ENCODE results near the gene SIAH3. TPM values are rescaled to one million over a fixed set of nuclear protein-coding genes. Genes with fewer than 3 reads are reported as not detected.
A peak's percentile ranks its signal among the peaks of the same experiment; 100 is the strongest.

The SIAH3 gene, protein sequence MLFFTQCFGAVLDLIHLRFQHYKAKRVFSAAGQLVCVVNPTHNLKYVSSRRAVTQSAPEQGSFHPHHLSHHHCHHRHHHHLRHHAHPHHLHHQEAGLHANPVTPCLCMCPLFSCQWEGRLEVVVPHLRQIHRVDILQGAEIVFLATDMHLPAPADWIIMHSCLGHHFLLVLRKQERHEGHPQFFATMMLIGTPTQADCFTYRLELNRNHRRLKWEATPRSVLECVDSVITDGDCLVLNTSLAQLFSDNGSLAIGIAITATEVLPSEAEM
- under 1 TPM; 0.25 to 0.38 TPM for total RNA-seq

- Mint-ChIP-seq H3K9me3 (peaks cover 1 to 6% of the 10 kb centered on the region in 2 donors), H3K36me3 (ENCODE audit: insufficient read depth in 2 of 2) (peaks cover 0 to 3% of the 10 kb centered on the region in 2 donors), H3K27ac (peak within 1 kb of the TSS; percentile 44), H3K4me3 (peak within 1 kb of the TSS; percentile 93 to 95), H3K27me3 (ENCODE audit: low read depth) (peaks cover 17% of the 10 kb centered on the region), H3K4me1 (ENCODE audit: low read depth) (peaks cover 51% of the 10 kb centered on the region)
- ATAC-seq (replicated peaks in 1 of 2) (peak; percentile 56 to 68), DNase-seq (peak; percentile 18 to 23)
Measured at GRCh38 chr13:45851171-45851921, at the start of gene SIAH3. Gene SIAH3, minus strand, starts transcription at chr13:45851753. Its CDS starts 124 bp downstream, at chr13:45851629.

DNA sequence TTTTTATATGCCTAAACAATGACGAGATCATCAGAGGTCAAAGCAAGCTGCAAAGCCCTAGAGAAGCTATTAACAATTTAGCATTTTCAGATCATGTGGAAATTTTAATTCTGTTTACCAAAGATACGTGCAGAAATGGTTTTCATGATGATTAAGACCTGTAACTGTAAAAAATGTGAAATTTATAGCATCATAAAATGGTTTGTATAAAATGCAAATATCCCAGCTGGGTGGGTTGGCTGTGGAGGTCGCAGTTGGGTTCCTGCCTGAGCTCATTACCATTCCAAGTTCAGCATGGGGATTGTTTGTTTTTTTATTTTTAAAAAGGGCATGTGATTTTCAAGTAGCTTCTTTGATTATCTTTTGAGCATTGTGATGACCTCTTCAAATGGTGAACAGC lies 47.9 kb upstream of the SIAH3 start:
- DNase-seq (no peak), ATAC-seq (replicated peaks in 1 of 2) (no peak)
- Mint-ChIP-seq H3K36me3 (ENCODE audit: insufficient read depth in 2 of 2) (no peaks in the 10 kb centered on the region), H3K27ac (no peak overlapping the region), H3K9me3 (no peaks in the 10 kb centered on the region), H3K4me3 (no peak overlapping the region), H3K4me1 (ENCODE audit: low read depth) (no peaks in the 10 kb centered on the region), H3K27me3 (ENCODE audit: low read depth) (no peaks in the 10 kb centered on the region)

GRCh38 chr13:45897562-45897961 lies 46.0 kb upstream of the SIAH3 start:
- no peak overlapping the region for H3K27ac Mint-ChIP-seq
- no peak for ATAC-seq (replicated peaks in 1 of 2)
- no peak overlapping the region for H3K4me3 Mint-ChIP-seq
- no peaks in the 10 kb centered on the region for H3K4me1 Mint-ChIP-seq (ENCODE audit: low read depth)
- H3K27me3 Mint-ChIP-seq (ENCODE audit: low read depth), result no peaks in the 10 kb centered on the region
- DNase-seq, result no peak
- H3K36me3 Mint-ChIP-seq (ENCODE audit: insufficient read depth in 2 of 2), result no peaks in the 10 kb centered on the region
- no peaks in the 10 kb centered on the region for H3K9me3 Mint-ChIP-seq

- no peaks in the 10 kb centered on the region for H3K36me3 Mint-ChIP-seq (ENCODE audit: insufficient read depth in 2 of 2)
- no peak overlapping the region for H3K27ac Mint-ChIP-seq
- no peaks in the 10 kb centered on the region for H3K27me3 Mint-ChIP-seq (ENCODE audit: low read depth)
- DNase-seq, result no peak
- no peaks in the 10 kb centered on the region for H3K9me3 Mint-ChIP-seq
- no peak for ATAC-seq (replicated peaks in 1 of 2)
- no peak overlapping the region for H3K4me3 Mint-ChIP-seq
- H3K4me1 Mint-ChIP-seq (ENCODE audit: low read depth), result no peaks in the 10 kb centered on the region
Measured at GRCh38 chr13:45896285-45896684, 44.7 kb upstream of the SIAH3 start.

DNA sequence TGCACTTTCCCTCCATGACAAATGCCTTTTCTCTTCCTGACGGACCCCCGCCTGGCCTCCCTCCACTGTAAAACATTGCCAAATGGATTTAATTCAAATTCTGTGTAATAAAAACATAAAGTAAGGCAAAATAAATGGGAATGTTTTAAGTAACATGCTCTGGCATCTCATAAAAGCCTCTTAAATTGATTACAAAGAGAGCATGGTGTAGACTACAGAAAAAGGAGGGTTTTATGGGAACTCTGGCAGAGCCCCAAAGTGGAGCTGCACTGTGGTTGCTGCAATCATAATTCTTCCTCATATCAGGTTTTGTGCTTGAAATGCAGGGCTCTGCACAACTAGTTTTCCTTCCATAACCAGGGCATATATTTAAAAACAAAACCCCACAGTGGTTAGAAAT lies 44.3 kb upstream of the SIAH3 start:
- Mint-ChIP-seq H3K4me3 (no peak overlapping the region), H3K27ac (no peak overlapping the region), H3K4me1 (ENCODE audit: low read depth) (no peaks in the 10 kb centered on the region), H3K9me3 (no peaks in the 10 kb centered on the region), H3K27me3 (ENCODE audit: low read depth) (no peaks in the 10 kb centered on the region), H3K36me3 (ENCODE audit: insufficient read depth in 2 of 2) (no peaks in the 10 kb centered on the region)
- ATAC-seq (replicated peaks in 1 of 2) (no peak), DNase-seq (no peak)

DNA sequence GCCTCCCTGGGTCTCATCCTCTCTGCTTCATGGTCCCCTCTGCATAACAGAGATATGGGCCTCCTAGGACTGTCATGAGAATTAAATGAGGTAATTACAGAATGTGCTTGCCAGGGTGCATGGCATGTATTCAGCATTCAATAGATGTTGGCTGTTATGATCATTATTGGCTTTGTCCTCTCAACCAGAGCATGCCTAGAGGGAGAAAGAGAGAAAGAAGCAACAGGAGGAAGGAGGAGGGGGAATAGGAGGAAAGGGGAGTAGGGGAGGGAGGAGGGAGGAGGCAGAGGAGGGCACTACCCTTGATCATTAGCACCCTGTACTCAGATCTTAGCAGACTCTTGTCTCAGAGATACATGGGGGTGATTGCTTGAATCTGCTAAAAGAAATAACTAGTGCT lies 41.0 kb upstream of the SIAH3 start:
- H3K4me3 Mint-ChIP-seq, result no peak overlapping the region
- no peaks in the 10 kb centered on the region for H3K4me1 Mint-ChIP-seq (ENCODE audit: low read depth)
- no peaks in the 10 kb centered on the region for H3K36me3 Mint-ChIP-seq (ENCODE audit: insufficient read depth in 2 of 2)
- ATAC-seq (replicated peaks in 1 of 2) (no peak), DNase-seq (no peak)
- no peaks in the 10 kb centered on the region for H3K9me3 Mint-ChIP-seq
- no peaks in the 10 kb centered on the region for H3K27me3 Mint-ChIP-seq (ENCODE audit: low read depth)
- no peak overlapping the region for H3K27ac Mint-ChIP-seq

- no peak overlapping the region for H3K27ac Mint-ChIP-seq
- no peaks in the 10 kb centered on the region for H3K27me3 Mint-ChIP-seq (ENCODE audit: low read depth)
- no peaks in the 10 kb centered on the region for H3K9me3 Mint-ChIP-seq
- H3K36me3 Mint-ChIP-seq (ENCODE audit: insufficient read depth in 2 of 2), result no peaks in the 10 kb centered on the region
- no peaks in the 10 kb centered on the region for H3K4me1 Mint-ChIP-seq (ENCODE audit: low read depth)
- no peak for DNase-seq
- no peak for ATAC-seq (replicated peaks in 1 of 2)
- H3K4me3 Mint-ChIP-seq, result no peak overlapping the region
Measured at GRCh38 chr13:45889590-45890243, 38.2 kb upstream of the SIAH3 start.

DNA sequence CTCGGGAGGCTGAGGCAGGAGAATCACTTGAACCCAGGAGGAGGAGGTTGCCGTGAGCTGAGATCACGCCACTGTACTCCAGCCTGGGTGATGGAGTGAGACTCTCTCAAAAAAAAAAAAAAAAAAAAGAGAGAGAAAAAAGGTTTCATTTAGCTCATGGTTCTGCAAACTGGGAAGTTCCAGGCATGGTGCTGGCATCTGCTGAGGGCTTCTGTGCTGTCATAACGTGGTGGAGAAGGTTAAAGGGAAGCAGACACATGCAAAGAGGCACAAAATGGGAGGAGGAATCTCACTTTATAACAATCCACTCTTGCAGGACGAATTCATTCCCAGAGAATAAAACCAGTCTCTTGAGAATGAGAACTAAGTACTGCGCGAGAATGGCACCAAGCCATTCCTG lies 34.9 kb upstream of the SIAH3 start:
- Mint-ChIP-seq H3K27me3 (ENCODE audit: low read depth) (peaks cover 5% of the 10 kb centered on the region), H3K4me1 (ENCODE audit: low read depth) (no peaks in the 10 kb centered on the region), H3K27ac (no peak overlapping the region), H3K4me3 (no peak overlapping the region), H3K36me3 (ENCODE audit: insufficient read depth in 2 of 2) (no peaks in the 10 kb centered on the region), H3K9me3 (peaks cover 0 to 2% of the 10 kb centered on the region in 2 donors)
- ATAC-seq (replicated peaks in 1 of 2), result no peak
- no peak for DNase-seq

DNA sequence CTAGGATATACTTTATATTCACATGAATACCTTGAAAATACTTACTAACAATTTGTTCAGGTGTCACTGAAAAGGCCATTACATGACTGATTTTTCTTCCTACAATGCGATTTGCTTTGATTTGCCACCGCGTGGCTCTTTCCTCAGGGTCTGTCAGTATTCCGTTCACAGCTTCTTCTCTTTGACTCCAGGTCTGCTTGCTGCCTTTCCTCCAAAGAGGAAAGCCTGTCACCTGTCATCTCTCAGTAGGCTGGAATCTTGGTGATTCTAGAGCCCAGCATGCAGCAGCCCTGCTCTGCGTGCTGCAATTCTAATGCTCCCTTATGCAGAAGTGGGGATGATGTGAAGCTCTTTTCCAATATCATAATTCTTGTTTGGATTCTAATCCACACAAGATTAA lies 33.6 kb upstream of the SIAH3 start:
- peaks cover 0 to 2% of the 10 kb centered on the region in 2 donors for H3K9me3 Mint-ChIP-seq
- no peak overlapping the region for H3K4me3 Mint-ChIP-seq
- no peaks in the 10 kb centered on the region for H3K36me3 Mint-ChIP-seq (ENCODE audit: insufficient read depth in 2 of 2)
- DNase-seq (no peak), ATAC-seq (replicated peaks in 1 of 2) (no peak)
- no peaks in the 10 kb centered on the region for H3K4me1 Mint-ChIP-seq (ENCODE audit: low read depth)
- no peak overlapping the region for H3K27ac Mint-ChIP-seq
- peaks cover 5% of the 10 kb centered on the region for H3K27me3 Mint-ChIP-seq (ENCODE audit: low read depth)

DNA sequence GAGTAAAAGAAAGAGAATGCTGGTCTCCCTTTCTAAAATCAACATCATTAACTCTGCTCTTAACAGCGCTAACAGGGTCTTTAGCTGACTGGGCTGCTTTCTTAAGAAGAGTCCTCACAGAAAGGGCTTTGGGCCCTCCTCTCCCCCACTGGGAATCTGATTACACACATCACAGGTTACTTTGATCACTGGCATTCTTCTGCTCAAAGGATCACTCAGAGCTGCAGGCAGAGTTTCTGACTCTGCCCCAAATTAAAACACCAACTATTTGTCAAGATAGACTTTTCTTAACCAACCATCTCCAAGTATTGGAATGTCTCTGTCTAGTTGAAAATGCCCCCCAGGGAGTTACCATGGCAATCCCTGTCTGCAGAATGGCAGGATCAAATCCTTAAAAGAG lies 31.1 kb upstream of the SIAH3 start:
- no peaks in the 10 kb centered on the region for H3K4me1 Mint-ChIP-seq (ENCODE audit: low read depth)
- DNase-seq (no peak), ATAC-seq (replicated peaks in 1 of 2) (no peak)
- H3K9me3 Mint-ChIP-seq, result peaks cover 0 to 2% of the 10 kb centered on the region in 2 donors
- H3K27ac Mint-ChIP-seq, result no peak overlapping the region
- no peaks in the 10 kb centered on the region for H3K36me3 Mint-ChIP-seq (ENCODE audit: insufficient read depth in 2 of 2)
- H3K4me3 Mint-ChIP-seq, result no peak overlapping the region
- H3K27me3 Mint-ChIP-seq (ENCODE audit: low read depth), result peaks cover 5% of the 10 kb centered on the region

- no peaks in the 10 kb centered on the region for H3K4me1 Mint-ChIP-seq (ENCODE audit: low read depth)
Measured at GRCh38 chr13:45881353-45881752, 29.8 kb upstream of the SIAH3 start.

DNA sequence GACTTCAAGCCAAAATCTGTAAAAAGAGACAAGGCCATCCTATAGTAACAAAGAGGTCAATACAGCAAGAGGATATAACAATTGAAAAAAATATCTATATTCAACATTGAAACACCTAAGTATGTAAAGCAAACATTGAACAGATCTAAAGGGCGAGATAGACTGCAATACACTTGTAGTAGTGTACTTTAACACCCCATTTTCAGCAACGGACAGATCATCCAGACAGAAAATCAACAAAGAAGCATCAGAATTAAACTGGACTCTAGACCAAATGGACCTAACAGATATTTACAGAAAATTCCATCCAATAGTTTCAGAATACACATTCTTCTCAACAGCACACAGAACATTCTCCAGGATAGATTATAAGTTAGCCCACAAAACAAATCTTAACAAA lies 28.7 kb upstream of the SIAH3 start:
- Mint-ChIP-seq H3K36me3 (ENCODE audit: insufficient read depth in 2 of 2) (no peaks in the 10 kb centered on the region), H3K4me3 (no peak overlapping the region), H3K4me1 (ENCODE audit: low read depth) (no peaks in the 10 kb centered on the region), H3K9me3 (peaks cover 0 to 2% of the 10 kb centered on the region in 2 donors), H3K27me3 (ENCODE audit: low read depth) (peaks cover 5% of the 10 kb centered on the region), H3K27ac (no peak overlapping the region)
- ATAC-seq (replicated peaks in 1 of 2) (no peak), DNase-seq (no peak)

More at GRCh38 chr13:45881353-45881752, 29.8 kb upstream of the SIAH3 start:
- H3K27ac Mint-ChIP-seq, result no peak overlapping the region
- H3K4me3 Mint-ChIP-seq, result no peak overlapping the region
- ATAC-seq (replicated peaks in 1 of 2) (no peak), DNase-seq (no peak)
- peaks cover 5% of the 10 kb centered on the region for H3K27me3 Mint-ChIP-seq (ENCODE audit: low read depth)
- no peaks in the 10 kb centered on the region for H3K36me3 Mint-ChIP-seq (ENCODE audit: insufficient read depth in 2 of 2)
- H3K9me3 Mint-ChIP-seq, result peaks cover 0 to 2% of the 10 kb centered on the region in 2 donors

- no peaks in the 10 kb centered on the region for H3K4me1 Mint-ChIP-seq (ENCODE audit: low read depth)
- DNase-seq (no peak), ATAC-seq (replicated peaks in 1 of 2) (no peak)
- H3K4me3 Mint-ChIP-seq, result no peak overlapping the region
- H3K27me3 Mint-ChIP-seq (ENCODE audit: low read depth), result peaks cover 5% of the 10 kb centered on the region
- no peak overlapping the region for H3K27ac Mint-ChIP-seq
- H3K36me3 Mint-ChIP-seq (ENCODE audit: insufficient read depth in 2 of 2), result no peaks in the 10 kb centered on the region
- peaks cover 0 to 2% of the 10 kb centered on the region in 2 donors for H3K9me3 Mint-ChIP-seq
Measured at GRCh38 chr13:45879666-45880065, 28.1 kb upstream of the SIAH3 start.
